ENCODE data around the gene ITM2A. TPM values are rescaled to one million over a fixed set of nuclear protein-coding genes. Genes with fewer than 3 reads are reported as not detected.

Gene ITM2A
- total RNA-seq, 1 experiment from 2014 or later, result not detected

- intact Hi-C loops (cut with micrococcal nuclease), result loop anchor here (1.0 to 2.0 kb wide), 2 partner anchors 330 to 857 kb away; no protein-coding TSS in a partner anchor
- Mint-ChIP-seq H3K27ac (ENCODE audit: low read depth, unreplicated experiment) (no peak overlapping the region), H3K36me3 (ENCODE audit: insufficient read depth, unreplicated experiment) (no peaks in the 10 kb centered on the region), H3K4me1 (ENCODE audit: insufficient read depth, unreplicated experiment) (peaks cover 7% of the 10 kb centered on the region), H3K4me3 (ENCODE audit: unreplicated experiment) (peak overlapping the region; percentile 64), H3K27me3 (ENCODE audit: insufficient read depth, unreplicated experiment) (peaks cover 10% of the 10 kb centered on the region), H3K9me3 (ENCODE audit: unreplicated experiment) (no peaks in the 10 kb centered on the region)
- CTCF ChIA-PET, result interaction anchor here (0.6 to 2.5 kb wide), 10 partner anchors 9 to 857 kb away, joined by 3 to 20 read pairs (median 3); partner anchors contain the start of gene ITM2A
- POLR2A ChIA-PET, result interaction anchor here (0.7 to 1.4 kb wide), 2 partner anchors 802 to 857 kb away, joined by 3 read pairs; no protein-coding TSS in a partner anchor
- no peak for DNase-seq (ENCODE audit: unreplicated experiment)
- BruUV-seq (replicated peaks), result no TSS peak
- TF ChIP-seq, protein P1, sequence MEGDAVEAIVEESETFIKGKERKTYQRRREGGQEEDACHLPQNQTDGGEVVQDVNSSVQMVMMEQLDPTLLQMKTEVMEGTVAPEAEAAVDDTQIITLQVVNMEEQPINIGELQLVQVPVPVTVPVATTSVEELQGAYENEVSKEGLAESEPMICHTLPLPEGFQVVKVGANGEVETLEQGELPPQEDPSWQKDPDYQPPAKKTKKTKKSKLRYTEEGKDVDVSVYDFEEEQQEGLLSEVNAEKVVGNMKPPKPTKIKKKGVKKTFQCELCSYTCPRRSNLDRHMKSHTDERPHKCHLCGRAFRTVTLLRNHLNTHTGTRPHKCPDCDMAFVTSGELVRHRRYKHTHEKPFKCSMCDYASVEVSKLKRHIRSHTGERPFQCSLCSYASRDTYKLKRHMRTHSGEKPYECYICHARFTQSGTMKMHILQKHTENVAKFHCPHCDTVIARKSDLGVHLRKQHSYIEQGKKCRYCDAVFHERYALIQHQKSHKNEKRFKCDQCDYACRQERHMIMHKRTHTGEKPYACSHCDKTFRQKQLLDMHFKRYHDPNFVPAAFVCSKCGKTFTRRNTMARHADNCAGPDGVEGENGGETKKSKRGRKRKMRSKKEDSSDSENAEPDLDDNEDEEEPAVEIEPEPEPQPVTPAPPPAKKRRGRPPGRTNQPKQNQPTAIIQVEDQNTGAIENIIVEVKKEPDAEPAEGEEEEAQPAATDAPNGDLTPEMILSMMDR (IDR thresholded peaks at IDR 0.05; ENCODE audit: unreplicated experiment), result no peak
Measured at GRCh38 chrX:79412166-79412565, 45.0 kb upstream of the ITM2A start.

- no peak for DNase-seq (ENCODE audit: unreplicated experiment)
- peaks cover 11% of the 10 kb centered on the region for H3K27me3 Mint-ChIP-seq (ENCODE audit: insufficient read depth, unreplicated experiment)
- H3K4me1 Mint-ChIP-seq (ENCODE audit: insufficient read depth, unreplicated experiment), result peaks cover 7% of the 10 kb centered on the region
- no peak overlapping the region for H3K4me3 Mint-ChIP-seq (ENCODE audit: unreplicated experiment)
- no peak overlapping the region for H3K27ac Mint-ChIP-seq (ENCODE audit: low read depth, unreplicated experiment)
- ChIA-PET POLR2A (no interaction called here), CTCF (interaction anchor here (1.0 kb wide), 1 partner anchor 114 kb away, joined by 3 read pairs; no protein-coding TSS in a partner anchor)
- BruUV-seq (replicated peaks), result no TSS peak
- H3K9me3 Mint-ChIP-seq (ENCODE audit: unreplicated experiment), result peaks cover 8% of the 10 kb centered on the region
- TF ChIP-seq, protein P1 (IDR thresholded peaks at IDR 0.05; ENCODE audit: unreplicated experiment), result no peak
- intact Hi-C loops (cut with micrococcal nuclease), result no loop called here
- H3K36me3 Mint-ChIP-seq (ENCODE audit: insufficient read depth, unreplicated experiment), result peaks cover 6% of the 10 kb centered on the region
Measured at GRCh38 chrX:79409657-79410056, 42.5 kb upstream of the ITM2A start.

DNA sequence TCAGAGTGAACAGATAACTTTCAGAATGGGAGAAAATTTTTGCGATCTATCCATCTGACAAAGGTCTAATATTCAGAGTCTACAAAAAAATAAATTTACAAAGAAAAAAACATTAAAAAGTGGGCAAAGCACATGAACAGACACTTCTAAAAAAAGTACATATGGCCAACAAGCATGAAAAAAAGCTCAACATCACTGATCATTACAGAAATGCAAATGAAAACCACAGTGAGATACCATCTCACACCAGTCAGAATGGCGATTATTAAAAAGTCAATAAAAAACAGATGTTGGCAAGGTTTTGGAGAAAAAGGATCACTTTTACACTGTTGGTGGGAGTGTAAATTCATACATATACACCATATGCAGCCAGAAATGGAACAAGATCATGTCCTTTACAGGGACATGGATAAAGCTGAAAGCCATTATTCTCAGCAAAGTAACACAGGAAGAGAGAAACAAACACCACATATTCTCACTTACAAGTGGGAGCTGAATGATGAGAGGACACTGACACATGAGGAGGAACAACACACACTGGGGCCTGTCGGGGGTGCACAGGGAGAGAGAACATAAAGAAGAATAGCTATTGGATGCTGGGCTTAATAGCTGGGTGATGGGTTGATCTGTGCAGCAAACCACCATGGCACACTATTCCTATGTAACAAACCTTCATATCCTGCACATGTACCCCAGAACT, 41.6 kb upstream of the ITM2A start:
- peaks cover 6% of the 10 kb centered on the region for H3K36me3 Mint-ChIP-seq (ENCODE audit: insufficient read depth, unreplicated experiment)
- peaks cover 7% of the 10 kb centered on the region for H3K4me1 Mint-ChIP-seq (ENCODE audit: insufficient read depth, unreplicated experiment)
- H3K27ac Mint-ChIP-seq (ENCODE audit: low read depth, unreplicated experiment), result no peak overlapping the region
- DNase-seq (ENCODE audit: unreplicated experiment), result no peak
- H3K9me3 Mint-ChIP-seq (ENCODE audit: unreplicated experiment), result peaks cover 8% of the 10 kb centered on the region
- BruUV-seq (replicated peaks), result no TSS peak
- POLR2A ChIA-PET, result no interaction called here
- peaks cover 11% of the 10 kb centered on the region for H3K27me3 Mint-ChIP-seq (ENCODE audit: insufficient read depth, unreplicated experiment)
- CTCF ChIA-PET, result interaction anchor here (0.5 to 1.0 kb wide), 4 partner anchors 115 to 1009 kb away, joined by 3 read pairs; no protein-coding TSS in a partner anchor
- intact Hi-C loops (cut with micrococcal nuclease), result no loop called here
- no peak overlapping the region for H3K4me3 Mint-ChIP-seq (ENCODE audit: unreplicated experiment)
- TF ChIP-seq, protein P1 (IDR thresholded peaks at IDR 0.05; ENCODE audit: unreplicated experiment), result no peak

DNA sequence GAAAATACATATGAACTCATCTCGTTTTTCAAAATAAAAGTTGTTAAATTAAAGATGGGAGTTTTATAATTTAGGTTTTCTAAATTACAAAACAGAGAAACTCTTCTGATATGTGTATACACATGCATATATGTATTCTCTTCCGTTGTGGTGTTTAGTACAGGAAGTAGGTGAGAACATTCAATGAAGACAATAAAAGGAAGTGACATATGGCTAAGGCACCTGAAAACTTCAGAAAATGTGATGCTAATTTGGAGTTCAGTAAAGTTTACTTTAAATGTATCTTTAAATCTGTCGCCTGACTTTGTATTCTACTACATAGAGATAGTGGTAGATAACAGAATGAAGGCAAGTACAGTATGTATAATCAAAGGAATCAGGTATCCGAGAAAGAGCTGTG, 33.5 kb upstream of the ITM2A start:
- H3K36me3 Mint-ChIP-seq (ENCODE audit: insufficient read depth, unreplicated experiment), result peaks cover 6% of the 10 kb centered on the region
- intact Hi-C loops (cut with micrococcal nuclease), result no loop called here
- no peaks in the 10 kb centered on the region for H3K4me1 Mint-ChIP-seq (ENCODE audit: insufficient read depth, unreplicated experiment)
- no peaks in the 10 kb centered on the region for H3K27me3 Mint-ChIP-seq (ENCODE audit: insufficient read depth, unreplicated experiment)
- DNase-seq (ENCODE audit: unreplicated experiment), result no peak
- TF ChIP-seq, protein P1 (IDR thresholded peaks at IDR 0.05; ENCODE audit: unreplicated experiment), result no peak
- H3K4me3 Mint-ChIP-seq (ENCODE audit: unreplicated experiment), result no peak overlapping the region
- peaks cover 15% of the 10 kb centered on the region for H3K9me3 Mint-ChIP-seq (ENCODE audit: unreplicated experiment)
- ChIA-PET CTCF (no interaction called here), POLR2A (no interaction called here)
- no TSS peak for BruUV-seq (replicated peaks)
- no peak overlapping the region for H3K27ac Mint-ChIP-seq (ENCODE audit: low read depth, unreplicated experiment)
